ENCODE measurements around the gene CDHR3. TPM values are rescaled to one million over a fixed set of nuclear protein-coding genes. Genes with fewer than 3 reads are reported as not detected.
A peak's percentile ranks its signal among the peaks of the same experiment; 100 is the strongest.

CDHR3 gene
- total and polyA plus RNA-seq, 3 donors from 2014 or later: 3.8 to 8.5 (median 7.5) TPM

DNA sequence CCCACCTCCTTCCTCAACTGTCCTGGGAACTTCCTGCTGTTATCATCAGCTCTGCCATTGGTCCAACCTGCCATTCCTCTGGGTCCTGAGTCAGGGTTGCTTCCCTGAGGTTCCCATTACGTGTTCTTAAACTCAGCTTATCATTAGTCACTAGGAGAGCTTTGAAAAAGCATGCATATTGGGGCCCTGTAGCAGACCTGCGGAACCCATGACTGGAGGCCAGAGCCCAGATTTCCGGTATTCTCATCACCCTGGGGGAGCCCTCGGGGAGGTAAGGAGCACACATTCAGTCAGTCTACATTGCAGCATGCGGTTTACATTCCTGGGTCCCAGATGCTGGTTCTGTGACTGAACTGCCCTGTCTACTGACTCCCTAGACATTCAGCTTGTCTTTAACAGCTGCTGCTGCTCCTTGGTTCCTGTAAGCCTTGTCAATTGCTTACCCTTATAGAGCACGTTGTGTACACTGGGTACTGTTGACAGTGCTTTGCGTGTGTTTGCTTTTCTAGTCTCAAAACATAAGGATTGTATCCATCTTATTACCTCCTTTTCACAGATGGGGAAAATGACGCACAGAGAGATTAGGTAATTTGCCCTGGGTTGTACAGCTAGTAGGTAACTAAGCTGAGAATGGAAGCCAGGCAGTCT, 12.8 kb downstream of the CDHR3 start:
- H3K27me3 ChIP-seq: no peaks in the 10 kb centered on the region
- H3K9me3 ChIP-seq: no peaks in the 10 kb centered on the region
- no peaks in the 10 kb centered on the region for H3K36me3 ChIP-seq (ENCODE audit: low read depth, missing control alignments)
- no peak overlapping the region for H3K27ac ChIP-seq
- DNase-seq: no peak
- intact Hi-C loops (cut with DNase I; ENCODE audit: low total_unique reads): no loop called here
- no peak overlapping the region for H3K4me3 ChIP-seq
- WGBS, 2 donors: 79 to 86% methylated on average over 8 of the region's 8 CpGs
- H3K4me1 ChIP-seq: peaks cover 24% of the 10 kb centered on the region
- no peak for TF ChIP-seq POLR2A (IDR thresholded peaks at IDR 0.05)

DNA sequence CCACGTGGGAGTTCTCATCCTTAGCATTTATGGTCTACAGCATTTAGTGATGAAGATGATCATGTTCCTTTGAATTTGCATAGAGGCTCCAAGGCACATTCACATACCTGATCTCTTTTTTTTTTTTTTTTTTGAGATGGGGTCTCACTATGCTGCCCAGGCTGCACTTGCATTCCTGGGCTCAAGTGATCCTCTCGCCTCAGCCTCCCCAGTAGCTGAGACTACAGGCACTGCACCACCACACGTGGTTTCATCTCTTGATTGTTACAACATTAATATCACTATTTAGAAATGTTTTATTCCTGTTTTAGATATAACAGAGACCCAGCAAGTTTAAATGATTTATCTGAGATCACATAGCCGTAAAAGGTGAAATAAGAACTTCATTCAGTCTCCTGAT, 13.8 kb downstream of the CDHR3 start:
- Histone ChIP-seq H3K27me3 (no peaks in the 10 kb centered on the region), H3K9me3 (no peaks in the 10 kb centered on the region), H3K27ac (no peak overlapping the region), H3K4me1 (peaks cover 28% of the 10 kb centered on the region), H3K4me3 (no peak overlapping the region), H3K36me3 (ENCODE audit: low read depth, missing control alignments) (no peaks in the 10 kb centered on the region)
- WGBS, 2 donors: 84% methylated on average over 4 of the region's 4 CpGs
- intact Hi-C loops (cut with DNase I; ENCODE audit: low total_unique reads): no loop called here
- TF ChIP-seq POLR2A (IDR thresholded peaks at IDR 0.05): no peak
- TF ChIP-seq, protein P1, sequence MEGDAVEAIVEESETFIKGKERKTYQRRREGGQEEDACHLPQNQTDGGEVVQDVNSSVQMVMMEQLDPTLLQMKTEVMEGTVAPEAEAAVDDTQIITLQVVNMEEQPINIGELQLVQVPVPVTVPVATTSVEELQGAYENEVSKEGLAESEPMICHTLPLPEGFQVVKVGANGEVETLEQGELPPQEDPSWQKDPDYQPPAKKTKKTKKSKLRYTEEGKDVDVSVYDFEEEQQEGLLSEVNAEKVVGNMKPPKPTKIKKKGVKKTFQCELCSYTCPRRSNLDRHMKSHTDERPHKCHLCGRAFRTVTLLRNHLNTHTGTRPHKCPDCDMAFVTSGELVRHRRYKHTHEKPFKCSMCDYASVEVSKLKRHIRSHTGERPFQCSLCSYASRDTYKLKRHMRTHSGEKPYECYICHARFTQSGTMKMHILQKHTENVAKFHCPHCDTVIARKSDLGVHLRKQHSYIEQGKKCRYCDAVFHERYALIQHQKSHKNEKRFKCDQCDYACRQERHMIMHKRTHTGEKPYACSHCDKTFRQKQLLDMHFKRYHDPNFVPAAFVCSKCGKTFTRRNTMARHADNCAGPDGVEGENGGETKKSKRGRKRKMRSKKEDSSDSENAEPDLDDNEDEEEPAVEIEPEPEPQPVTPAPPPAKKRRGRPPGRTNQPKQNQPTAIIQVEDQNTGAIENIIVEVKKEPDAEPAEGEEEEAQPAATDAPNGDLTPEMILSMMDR (IDR thresholded peaks at IDR 0.05): no peak
- DNase-seq: no peak

DNA sequence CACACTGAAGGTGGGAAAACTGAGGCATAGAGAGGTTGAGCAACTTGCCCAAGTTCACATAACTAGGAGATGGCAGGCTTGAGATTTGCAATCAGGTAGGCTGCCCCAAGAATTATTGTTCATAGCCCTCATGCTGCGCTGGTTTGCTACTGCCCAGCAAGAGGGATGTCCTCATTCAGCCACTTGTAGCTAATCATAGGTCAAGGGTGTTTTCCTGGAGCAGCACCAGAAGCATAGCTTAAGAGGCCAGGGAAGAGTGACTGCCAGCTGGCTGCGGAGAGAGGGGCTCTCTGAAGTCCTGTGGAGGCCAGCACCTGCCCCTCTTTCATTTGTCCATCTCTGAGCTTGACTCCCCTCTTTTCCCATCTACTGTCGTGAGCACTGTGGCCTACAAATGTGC, 15.0 kb downstream of the CDHR3 start:
- TF ChIP-seq, protein P1 (IDR thresholded peaks at IDR 0.05): no peak
- no peak for TF ChIP-seq POLR2A (IDR thresholded peaks at IDR 0.05)
- peak; percentile 63 for DNase-seq
- H3K27ac ChIP-seq: peak overlapping the region; percentile 23 to 57
- H3K9me3 ChIP-seq: no peaks in the 10 kb centered on the region
- peaks cover 28% of the 10 kb centered on the region for H3K4me1 ChIP-seq
- 58 to 65% methylated on average over 3 of the region's 3 CpGs for WGBS, 2 donors
- no peak overlapping the region for H3K4me3 ChIP-seq
- intact Hi-C loops (cut with DNase I; ENCODE audit: low total_unique reads): no loop called here
- no peaks in the 10 kb centered on the region for H3K36me3 ChIP-seq (ENCODE audit: low read depth, missing control alignments)
- no peaks in the 10 kb centered on the region for H3K27me3 ChIP-seq

DNA sequence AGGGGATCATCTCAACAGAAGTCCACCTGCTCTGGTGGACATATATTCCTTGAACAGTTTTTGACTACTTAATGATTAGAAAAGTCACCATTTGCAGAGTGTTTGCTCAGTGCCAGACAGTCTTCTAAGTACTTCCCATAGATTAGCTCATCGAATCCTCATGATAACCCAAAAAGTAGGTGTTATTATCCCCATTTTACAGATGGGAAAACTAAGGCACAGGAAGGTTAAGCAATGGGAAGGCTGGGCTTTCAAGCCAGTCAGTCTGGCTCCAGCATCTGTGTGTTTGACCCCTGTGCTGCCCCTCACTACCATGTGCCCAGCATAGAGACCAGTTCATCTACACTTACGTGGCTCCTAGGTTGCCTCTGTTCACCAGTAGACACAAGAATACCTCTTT, 15.9 kb downstream of the CDHR3 start:
- no peak for DNase-seq
- no peaks in the 10 kb centered on the region for H3K27me3 ChIP-seq
- no peak for TF ChIP-seq POLR2A (IDR thresholded peaks at IDR 0.05)
- TF ChIP-seq, protein P1 (IDR thresholded peaks at IDR 0.05): no peak
- no peaks in the 10 kb centered on the region for H3K36me3 ChIP-seq (ENCODE audit: low read depth, missing control alignments)
- WGBS, 2 donors: 80 to 93% methylated on average over 2 of the region's 2 CpGs
- H3K4me3 ChIP-seq: no peak overlapping the region
- peak overlapping the region; percentile 23 to 57 for H3K27ac ChIP-seq
- no peaks in the 10 kb centered on the region for H3K9me3 ChIP-seq
- peaks cover 28% of the 10 kb centered on the region for H3K4me1 ChIP-seq
- intact Hi-C loops (cut with DNase I; ENCODE audit: low total_unique reads): no loop called here

DNA sequence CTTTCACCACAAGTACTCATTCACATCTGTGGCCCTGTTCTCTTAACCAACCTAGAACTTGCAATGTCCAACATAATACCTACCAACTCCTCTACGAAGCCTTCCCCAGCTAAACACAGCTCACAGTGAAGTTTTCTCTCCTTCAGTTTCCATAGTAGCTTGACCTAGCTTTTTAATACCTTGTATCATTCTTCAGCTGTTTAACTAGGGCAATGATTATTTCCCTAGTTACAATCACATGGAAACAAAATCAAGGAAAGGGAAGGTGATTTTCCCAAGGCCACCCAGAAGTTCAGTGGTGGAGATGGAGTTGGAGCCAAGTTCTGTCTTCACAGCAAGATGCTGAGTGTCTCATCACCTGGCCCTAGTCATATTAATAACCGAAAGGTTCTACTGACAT, 16.3 kb downstream of the CDHR3 start:
- Histone ChIP-seq H3K9me3 (no peaks in the 10 kb centered on the region), H3K27me3 (no peaks in the 10 kb centered on the region), H3K36me3 (ENCODE audit: low read depth, missing control alignments) (no peaks in the 10 kb centered on the region), H3K4me1 (peaks cover 28% of the 10 kb centered on the region), H3K27ac (peak overlapping the region; percentile 23 to 59), H3K4me3 (no peak overlapping the region)
- peak; percentile 51 for DNase-seq
- TF ChIP-seq POLR2A (IDR thresholded peaks at IDR 0.05): no peak
- TF ChIP-seq, protein P1 (IDR thresholded peaks at IDR 0.05): no peak
- 42 to 69% methylated on average over 2 of the region's 2 CpGs for WGBS, 2 donors
- intact Hi-C loops (cut with DNase I; ENCODE audit: low total_unique reads): no loop called here
